Dedifferentiated amniotic fluid mesenchymal stem cell (primary cell): ENCODE data around the gene IL6ST.
"Not testable (repeated sequence)": the region's sequence is repeated elsewhere in the genome, so short reads cannot be mapped to it uniquely, and the experiment has no call there.

ENCODE experiments used
- DNase-seq: peaks from one replicate; pipeline ENCODE4 v3.0.0-alpha.2; 2016; ENCODE audit errors: extremely low spot score

Gene IL6ST

DNA sequence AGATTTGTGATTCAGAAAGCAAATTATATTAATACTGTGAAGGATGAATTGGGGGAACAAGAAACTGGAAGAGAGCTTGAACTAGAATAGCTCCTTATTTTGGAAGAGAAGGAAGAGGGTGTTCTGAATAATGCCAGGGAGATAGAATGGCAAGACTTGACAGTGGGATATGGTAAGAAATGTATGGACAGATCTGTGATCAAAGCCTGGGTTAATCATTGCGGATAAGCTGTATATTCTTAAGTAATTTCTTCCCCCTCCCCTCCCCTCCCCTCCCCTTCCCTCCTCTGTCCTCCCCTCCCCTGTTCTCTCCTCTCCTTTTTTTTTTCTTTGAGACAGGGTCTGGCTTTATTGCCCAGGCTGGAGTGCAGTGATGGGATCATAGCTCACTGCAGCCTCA lies 10.1 kb upstream of the IL6ST start:
- no peak for DNase-seq

GRCh38 chr5:56003679-56004078 lies 8.9 kb upstream of the IL6ST start:
- DNase-seq, result peak; percentile 23

DNA sequence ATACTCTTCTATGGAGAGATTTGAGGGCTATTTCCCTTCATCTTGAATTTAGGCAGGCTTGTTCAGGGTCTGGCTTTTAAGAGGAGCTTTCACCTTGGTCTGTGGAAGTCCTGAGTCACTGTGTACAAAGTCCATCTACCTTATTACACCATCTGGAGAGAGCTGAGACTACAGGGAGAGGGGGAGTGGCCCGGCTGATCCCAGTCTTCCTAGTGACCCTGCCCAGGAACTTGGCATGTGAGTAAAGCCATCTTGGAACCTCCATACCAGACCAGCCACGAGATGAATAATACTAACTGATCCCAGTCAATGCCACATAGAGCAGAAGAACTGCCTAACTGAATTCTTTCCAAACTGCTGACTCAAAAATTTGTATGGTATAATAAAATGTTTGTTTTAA lies 8.4 kb upstream of the IL6ST start:
- DNase-seq, result peak; percentile 61

DNA sequence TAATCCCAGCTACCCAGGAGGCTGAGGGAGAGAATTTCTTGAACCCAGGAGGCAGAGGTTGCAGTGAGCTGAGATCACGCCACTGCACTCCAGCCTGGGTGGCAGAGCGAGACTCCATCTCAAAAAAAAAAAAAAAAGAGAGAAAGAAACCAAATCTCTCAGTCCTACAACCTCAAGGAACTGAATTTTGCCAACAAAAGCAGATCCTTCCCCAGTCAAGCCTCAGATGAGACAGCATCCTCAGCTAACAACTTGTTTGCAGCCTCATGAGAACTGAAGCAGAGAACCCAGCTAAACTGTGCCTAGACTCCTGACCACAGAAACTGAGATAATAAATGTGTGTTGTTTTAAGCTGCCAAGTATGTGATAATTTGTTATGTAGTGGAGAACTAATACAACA lies 7.5 kb upstream of the IL6ST start:
- no peak for DNase-seq

- DNase-seq, result not testable (repeated sequence)
Measured at GRCh38 chr5:56000221-56000620, 5.5 kb upstream of the IL6ST start.

DNA sequence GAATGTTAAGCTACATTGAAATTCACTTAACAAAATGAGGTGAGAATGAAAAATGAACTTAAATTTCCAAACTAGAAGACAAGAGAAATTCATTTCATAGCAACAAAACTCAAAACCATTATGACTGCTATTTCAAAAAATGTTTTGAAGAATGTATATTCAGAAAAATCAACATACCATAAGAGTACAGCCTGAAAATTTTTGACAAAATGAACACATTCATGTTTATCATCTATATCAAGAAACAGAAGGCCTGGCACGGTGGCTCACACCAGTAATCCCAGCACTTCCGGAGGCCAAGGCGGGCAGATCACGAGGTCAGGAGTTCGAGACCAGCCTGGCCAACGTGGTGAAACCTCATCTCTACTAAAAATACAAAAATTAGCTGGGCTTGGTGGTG lies 4.2 kb upstream of the IL6ST start:
- DNase-seq, result no peak

DNA sequence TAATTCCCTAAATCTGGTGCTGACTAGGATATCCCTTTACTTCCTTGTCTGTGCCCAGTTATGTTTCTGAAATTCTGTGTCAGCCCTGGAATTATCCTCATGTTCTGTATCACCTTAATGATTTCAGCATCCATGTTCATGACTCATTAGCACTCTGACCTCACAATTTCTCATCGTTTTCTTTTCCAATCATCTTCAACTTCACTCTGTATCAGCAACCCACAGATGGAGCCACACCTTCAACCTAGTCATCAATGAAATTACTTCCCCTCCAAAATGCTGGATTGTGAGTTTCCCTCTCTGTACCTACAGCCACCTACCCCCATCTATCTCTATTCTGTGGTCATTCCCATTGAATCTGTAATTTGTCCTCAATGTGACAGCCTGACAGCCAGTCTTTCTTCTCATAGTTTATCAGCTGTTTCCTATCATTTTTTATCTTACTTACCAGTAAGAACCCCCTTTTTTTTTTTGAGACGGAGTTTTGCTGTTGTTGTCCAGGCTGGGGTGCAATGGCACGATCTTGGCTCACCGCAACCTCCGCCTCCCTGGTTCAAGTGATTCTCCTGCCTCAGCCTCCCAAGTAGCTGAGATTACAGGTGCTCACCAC lies 3.1 kb upstream of the IL6ST start:
- no peak for DNase-seq

DNA sequence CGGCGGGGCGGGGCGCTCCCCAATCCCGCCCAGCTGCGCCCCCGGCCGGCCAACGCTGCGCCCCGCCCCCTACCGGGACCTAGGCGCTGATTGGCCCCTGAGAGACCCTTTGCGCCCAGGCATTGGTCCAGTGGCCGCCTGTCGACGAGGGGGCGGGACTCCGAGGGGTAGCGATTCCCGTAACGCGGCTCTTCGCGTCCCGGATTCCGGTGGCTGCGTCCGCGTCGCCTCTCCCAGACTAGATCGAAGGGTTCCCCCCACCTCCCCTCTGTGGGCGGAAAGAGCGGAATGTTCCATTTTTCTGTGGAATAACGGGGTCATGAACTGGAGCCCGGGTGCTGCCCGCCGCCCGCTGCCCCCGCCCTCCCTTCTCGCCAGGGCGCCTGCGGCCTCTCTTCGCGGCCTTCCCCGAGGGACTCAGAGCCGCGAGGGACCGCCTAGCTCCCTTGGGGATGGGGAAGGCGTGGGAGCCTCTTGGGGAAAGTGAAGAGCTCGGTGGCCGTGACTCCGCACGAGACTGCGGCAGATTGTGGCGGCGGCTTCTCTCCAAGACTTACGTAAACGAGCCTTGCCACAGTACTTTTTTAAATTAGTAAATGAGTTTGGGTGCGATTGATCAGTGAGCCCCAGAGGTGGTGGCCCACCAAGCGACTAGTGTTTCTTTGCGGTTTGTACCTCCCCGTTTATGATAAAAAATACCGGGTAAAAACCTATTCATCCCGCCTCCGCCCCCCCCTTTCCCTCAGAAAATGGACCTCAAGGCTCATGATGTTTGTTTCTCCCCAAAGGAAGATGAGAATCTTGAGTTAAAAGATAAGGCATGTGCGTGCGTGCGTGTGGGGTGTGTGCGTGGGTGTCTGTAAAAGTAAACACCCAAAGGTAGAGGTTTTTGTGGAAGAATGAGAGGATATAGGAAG lies 493 bp upstream of the IL6ST start:
- peak; percentile 94 for DNase-seq

- no peak for DNase-seq
Measured at GRCh38 chr5:55993731-55994494, 850 bp downstream of the IL6ST start.

DNA sequence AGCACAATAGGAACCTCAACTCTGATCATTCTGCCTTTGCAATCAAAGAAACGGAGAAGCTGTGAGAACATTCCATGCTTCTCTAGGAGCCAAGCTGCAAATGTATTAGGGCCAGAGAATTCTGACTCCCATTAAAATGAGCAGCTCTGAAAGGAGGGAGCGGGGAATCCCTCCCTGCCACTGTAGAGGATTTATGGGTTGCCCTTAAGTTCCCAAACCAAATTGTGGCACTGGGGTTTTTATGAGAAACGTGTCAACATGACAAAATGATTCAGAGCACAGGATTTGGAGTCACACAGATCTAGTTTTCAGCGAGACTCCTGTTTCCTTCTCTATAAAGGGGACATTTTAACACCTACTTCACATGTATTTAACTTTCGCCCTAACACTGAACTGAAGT lies 1.8 kb downstream of the IL6ST start:
- DNase-seq, result peak; percentile 15

- no peak for DNase-seq
Measured at GRCh38 chr5:55991768-55992486, 2.8 kb downstream of the IL6ST start.

DNA sequence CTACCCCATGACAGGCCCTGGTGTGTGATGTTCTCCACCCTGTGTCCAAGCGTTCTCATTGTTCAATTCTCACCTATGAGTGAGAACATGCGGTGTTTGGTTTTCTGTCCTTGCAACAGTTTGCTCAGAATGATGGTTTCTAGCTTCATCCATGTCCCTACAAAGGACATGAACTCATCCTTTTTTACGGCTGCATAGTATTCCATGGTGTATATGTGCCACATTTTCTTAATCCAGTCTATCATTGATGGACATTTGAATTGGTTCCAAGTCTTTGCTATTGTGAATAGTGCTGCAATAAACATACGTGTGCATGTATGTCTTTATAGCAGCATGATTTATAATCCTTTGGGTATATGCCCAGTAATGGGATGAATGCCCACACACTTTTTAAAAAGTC lies 3.9 kb downstream of the IL6ST start:
- not testable (repeated sequence) for DNase-seq

GRCh38 chr5:55989860-55990259 lies 4.9 kb downstream of the IL6ST start:
- no peak for DNase-seq

DNA sequence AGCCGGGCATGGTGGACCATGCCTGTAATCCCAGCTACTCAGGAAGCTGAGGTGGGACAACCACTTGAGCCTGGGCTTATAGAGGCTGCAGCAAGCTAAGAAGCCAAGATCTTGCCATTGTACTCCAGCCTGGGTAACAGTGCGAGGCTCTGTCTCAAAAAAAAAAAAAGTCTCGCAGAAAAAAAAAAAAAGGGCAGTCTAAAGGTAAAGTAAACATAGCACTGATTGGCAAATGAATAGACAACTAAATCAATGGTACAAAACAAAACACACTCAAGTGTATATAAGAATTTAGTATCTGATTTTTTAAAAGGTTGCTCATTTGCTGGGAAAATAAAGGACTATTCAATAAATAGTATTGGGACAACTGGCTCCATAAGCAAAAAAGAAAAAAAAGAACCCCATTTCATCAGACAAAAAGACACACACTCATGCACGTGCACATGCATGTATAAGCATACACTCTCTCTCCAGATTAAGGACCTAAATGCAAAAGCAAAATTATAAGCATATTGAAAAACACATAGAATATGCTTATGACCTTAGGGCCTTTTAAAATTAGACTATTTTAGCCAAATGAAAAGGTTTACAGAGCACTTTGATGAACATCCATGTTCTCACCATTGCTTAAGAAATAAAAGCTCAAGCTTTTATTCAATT lies 5.7 kb downstream of the IL6ST start:
- DNase-seq, result no peak

DNA sequence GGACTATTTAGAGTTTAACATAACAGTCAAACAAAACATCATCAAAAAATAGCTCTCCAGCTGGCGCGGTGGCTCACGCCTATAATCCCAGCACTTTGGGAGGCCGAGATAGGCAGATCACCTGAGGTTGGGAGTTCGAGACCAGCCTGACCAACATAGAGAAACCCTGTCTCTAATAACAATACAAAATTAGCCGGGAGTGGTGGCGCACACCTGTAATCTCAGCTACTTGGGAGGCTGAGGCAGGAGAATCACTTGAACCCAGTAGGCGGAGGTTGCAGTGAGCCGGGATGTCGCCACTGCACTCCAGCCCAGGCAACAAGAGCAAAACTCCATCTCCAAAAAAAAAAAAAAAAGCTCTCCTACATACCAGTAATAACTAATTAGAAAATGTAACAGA lies 6.3 kb downstream of the IL6ST start:
- not testable (repeated sequence) for DNase-seq

- no peak for DNase-seq
Measured at GRCh38 chr5:55986931-55987330, 7.8 kb downstream of the IL6ST start.

DNA sequence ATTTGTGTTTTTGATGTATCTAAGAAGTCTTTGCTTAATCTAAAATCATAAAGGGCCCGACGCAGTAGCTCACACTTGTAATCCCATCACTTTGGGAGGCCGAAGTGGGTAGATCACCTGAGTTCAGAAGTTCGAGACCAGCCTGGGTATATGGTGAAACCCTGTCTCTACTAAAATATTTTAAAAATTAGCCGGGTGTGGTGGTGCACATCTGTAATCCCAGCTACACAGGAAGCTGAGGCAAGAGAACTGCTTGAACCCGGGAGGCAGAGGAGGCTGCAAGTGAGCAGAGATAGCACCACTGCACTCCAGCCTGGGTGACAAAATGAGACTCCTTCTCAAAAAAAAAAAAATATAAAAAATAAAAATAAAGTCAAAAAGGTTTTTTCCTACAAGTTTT lies 9.6 kb downstream of the IL6ST start:
- no peak for DNase-seq

DNA sequence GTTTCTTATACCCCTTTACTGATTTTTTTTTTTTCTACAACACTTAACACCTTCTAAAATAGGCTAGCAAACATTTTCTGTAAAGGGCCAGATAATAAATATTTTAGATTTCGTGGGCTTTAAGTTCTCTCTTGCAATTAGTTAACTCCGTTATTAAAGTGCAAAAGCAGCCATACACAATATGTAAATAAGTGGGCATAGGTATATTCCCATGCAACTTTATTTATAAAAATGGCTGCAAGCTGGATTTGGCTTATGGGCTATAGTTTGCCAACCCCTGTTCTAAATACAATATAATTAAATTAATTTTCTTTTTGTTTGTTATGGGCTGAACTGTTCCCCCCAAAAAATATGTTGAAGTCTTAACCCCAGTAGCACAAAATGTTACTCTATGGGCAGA lies 10.8 kb downstream of the IL6ST start:
- no peak for DNase-seq

GRCh38 chr5:55982957-55983381 lies 11.8 kb downstream of the IL6ST start:
- DNase-seq, result no peak

- DNase-seq, result no peak
Measured at GRCh38 chr5:55973296-55973695, 21.5 kb downstream of the IL6ST start.

DNA sequence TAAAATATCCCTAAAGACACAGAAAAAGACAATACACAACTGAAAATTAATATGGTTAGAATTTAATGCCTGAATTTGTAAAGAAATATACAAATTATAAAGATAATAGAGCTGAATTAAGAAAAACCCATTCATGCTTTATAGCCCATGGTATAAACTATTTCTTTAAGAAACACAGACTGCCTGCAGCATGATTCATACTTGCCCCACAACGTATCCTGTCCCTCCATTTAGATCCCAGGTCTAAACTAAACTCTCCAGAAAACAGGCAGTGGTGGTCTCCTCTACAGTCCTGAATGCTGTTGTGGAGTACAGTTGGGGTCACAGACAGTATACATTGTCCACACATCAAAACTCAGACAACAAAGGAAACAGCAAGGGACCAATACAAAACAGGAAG lies 24.8 kb downstream of the IL6ST start:
- DNase-seq, result no peak
